ENCODE results near the gene NOP10.
"Not testable (repeated sequence)": the region's sequence is repeated elsewhere in the genome, so short reads cannot be mapped to it uniquely, and the experiment has no call there.

Gene NOP10

GRCh38 chr15:34358367-34358766 lies 15.4 kb upstream of the NOP10 start:
- DNase-seq: no peak

- no peak for DNase-seq
Observed at GRCh38 chr15:34357653-34358052, 14.7 kb upstream of the NOP10 start.

- DNase-seq: no peak
Observed at GRCh38 chr15:34355241-34355640, 12.3 kb upstream of the NOP10 start.

GRCh38 chr15:34354286-34354685 lies 11.3 kb upstream of the NOP10 start:
- no peak for DNase-seq

DNA sequence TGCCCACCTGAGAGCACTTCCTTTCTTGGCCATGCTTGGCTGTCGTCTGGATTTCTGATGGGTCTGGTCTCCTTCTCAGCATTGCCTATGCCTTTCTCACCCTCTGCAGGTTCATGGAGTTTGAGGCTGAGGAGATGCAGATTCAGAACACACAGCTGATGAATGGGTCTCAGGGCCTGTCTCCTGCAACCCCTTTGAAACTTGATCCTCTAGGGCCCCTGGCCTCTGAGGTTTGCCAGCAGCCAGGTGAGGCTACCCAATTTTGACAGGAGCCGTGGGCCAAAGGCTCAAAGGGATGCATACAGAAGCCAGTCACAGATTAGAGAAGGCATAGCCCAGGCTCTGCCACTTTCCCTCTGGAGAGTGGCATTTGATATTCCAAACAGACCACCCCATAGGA lies 10.7 kb upstream of the NOP10 start:
- DNase-seq: no peak

DNA sequence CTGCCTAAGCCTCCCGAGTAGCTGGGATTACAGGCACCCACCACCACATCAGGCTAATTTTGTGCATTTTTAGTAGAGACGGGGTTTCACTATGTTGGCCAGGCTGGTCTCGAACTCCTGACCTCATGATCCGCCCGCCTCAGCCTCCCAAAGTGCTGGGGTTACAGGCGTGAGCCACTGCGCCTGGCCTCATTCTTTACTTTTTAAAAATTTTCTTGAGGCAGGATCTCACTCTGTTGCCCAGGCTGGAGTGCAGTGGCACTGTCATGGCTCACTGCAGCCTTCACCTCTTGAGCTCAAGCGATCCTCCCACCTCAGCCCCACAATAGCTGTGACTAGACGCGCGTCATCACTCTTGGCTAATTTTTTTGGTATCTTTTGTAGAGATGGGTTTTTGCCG lies 10.1 kb upstream of the NOP10 start:
- DNase-seq: not testable (repeated sequence)

- no peak for DNase-seq
Observed at GRCh38 chr15:34349769-34350168, 6.8 kb upstream of the NOP10 start.

- no peak for DNase-seq
Observed at GRCh38 chr15:34348735-34349300, 5.9 kb upstream of the NOP10 start.

DNA sequence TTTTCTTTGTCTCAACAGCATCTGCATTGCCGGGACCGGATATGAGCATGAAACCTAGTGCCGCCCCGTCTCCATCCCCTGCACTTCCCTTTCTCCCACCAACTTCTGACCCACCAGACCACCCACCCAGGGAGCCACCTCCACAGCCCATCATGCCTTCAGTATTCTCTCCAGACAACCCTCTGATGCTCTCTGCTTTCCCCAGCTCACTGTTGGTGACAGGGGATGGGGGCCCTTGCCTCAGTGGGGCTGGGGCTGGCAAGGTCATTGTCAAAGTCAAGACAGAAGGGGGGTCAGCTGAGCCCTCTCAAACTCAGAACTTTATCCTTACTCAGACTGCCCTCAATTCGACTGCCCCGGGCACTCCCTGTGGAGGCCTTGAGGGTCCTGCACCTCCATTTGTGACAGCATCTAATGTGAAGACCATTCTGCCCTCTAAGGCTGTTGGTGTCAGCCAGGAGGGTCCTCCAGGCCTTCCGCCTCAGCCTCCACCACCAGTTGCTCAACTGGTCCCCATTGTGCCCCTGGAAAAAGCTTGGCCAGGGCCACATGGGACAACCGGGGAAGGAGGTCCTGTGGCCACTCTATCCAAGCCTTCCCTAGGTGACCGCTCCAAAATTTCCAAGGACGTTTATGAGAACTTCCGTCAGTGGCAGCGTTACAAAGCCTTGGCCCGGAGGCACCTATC lies 5.2 kb upstream of the NOP10 start:
- no peak for DNase-seq

DNA sequence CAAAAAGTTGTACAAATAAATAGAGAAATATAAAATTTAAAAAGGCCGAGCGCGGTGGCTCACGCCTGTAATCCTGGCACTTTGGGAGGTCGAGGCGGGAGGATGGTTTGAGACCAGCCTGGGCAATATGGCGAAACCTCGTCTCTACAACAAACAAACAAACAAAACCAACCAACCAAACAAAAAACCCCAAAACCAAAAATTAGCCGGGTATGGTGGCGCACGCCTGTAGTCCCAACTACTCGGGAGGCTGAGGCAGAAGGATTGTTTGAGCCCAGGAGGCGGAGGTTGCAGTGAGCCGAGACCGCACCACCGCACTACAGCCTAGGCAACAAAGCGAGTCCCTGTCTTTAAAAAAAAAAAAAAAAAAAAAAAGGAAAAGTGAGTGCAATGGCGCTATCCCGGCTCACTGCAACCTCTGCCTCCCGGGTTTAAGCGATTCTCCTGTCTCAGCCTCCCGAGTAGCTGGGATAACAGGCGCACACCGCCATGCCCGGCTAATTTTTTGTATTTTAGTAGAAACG lies 661 bp downstream of the NOP10 start:
- DNase-seq: not testable (repeated sequence)

GRCh38 chr15:34341381-34342212 lies 1.3 kb downstream of the NOP10 start:
- DNase-seq: no peak

DNA sequence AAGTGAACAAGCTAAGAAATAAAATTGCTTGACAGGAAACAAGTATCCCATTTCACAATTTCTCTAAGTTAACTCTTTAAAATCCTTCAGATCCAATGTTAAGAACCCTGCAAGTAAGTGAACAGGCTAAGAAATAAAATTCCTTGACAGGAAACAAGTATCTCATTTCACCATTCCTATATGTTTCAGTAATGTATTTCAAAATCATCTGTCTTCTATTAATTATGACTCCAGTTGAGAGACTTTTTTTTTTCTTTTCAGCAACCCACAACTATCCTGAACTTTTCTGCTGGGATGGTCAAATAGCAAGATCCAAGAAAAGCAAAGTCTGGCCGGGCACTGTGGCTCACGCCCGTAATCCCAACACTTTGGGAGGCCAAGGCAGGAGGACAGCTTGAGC lies 3.0 kb downstream of the NOP10 start:
- no peak for DNase-seq

GRCh38 chr15:34338347-34338746 lies 4.6 kb downstream of the NOP10 start:
- DNase-seq: no peak

GRCh38 chr15:34337557-34338306 lies 5.2 kb downstream of the NOP10 start, which contains the start of gene SLC12A6:
TSS of gene SLC12A6 (minus strand) at chr15:34337781. CDS start at chr15:34336680, 1,101 bp downstream.
- peak; percentile 87 for DNase-seq

GRCh38 chr15:34336991-34337556 lies 5.9 kb downstream of the NOP10 start:
- DNase-seq: peak; percentile 23

DNA sequence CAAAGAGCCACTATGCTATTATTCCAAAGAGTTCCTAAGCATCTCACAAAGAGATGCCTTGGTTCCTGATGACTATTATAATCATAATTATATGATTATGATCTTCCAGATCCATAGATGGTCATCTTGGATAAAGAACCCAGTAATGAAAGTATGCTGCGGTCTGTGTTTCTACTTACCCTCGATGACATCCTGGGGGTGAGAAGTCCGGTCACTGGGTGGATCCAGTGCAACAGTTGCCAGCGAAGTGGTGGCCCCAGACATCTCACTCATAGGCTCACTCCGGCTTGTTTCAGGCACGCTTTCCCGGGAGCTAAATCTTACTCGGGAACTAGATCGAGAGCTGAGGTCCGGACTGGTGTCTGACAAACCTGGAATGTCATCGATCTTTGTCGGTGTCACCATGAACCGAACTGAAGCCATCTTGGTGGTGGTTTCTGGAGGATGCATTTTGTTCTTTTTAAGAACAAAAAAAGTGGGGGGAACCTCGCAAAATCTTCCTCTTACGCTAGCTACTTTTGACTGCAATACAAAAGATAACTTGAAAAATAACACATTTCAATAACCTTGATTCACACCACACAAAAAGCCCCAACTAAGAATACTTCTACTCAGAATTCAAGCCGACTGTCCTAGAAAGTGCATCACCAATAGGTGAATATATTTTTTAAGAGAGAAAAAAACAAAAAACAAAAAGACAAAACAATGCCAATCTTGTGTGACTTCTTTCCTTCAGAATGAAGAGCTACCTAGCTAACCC lies 6.5 kb downstream of the NOP10 start:
- DNase-seq: peak; percentile 20

GRCh38 chr15:34335176-34336032 lies 7.5 kb downstream of the NOP10 start:
- DNase-seq: peak; percentile 68

DNA sequence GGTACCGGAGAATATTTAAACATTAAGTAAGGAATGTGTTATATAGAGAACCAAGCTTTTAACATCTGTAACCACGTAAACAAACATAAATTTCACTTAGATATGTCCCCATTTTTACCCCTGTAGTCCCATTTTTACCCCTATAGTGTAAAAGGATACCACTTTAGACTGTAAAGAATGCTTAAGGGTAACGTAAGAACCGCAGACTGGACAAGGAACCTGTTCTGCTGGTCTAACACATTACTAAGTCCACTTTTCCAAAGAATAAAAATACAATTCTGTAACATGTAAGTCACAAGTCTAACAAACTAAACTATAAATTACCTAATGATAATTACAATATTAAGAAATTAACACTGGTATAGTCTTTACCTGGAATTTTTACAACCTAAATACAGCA lies 8.3 kb downstream of the NOP10 start:
- DNase-seq: no peak

- no peak for DNase-seq
Observed at GRCh38 chr15:34332553-34333120, 10.3 kb downstream of the NOP10 start.

DNA sequence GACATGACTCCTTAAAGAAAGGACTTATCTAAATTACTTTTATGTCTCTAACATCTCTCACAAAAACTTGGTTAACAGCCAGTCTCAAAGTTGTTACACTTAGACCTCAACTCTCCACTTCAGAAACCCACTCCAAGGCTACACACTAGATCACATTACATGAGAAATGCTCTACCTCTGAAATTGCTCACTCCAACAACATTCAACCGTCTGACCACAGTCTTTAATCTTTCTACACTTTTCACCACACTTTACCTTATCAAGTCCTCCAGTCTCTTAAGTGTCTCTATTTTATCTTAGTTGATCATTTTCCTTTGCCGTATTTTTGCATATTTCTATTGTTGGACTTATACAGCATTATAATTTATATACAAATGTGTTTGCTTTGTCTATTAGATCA lies 11.1 kb downstream of the NOP10 start:
- DNase-seq: peak; percentile 83
